Measurements from ENCODE around the gene FGG. TPM values are rescaled to one million over a fixed set of nuclear protein-coding genes. Genes with fewer than 3 reads are reported as not detected.

Gene FGG
- total RNA-seq, 1 donor from 2014 or later, result not detected

GRCh38 chr4:154573190-154573870 lies 39.1 kb downstream of the FGG start:
- no peak for DNase-seq (ENCODE audit: extremely low spot score, unreplicated experiment)
- TF ChIP-seq CTCF (IDR thresholded peaks at IDR 0.05), result no peak
- H3K4me3 Mint-ChIP-seq (ENCODE audit: unreplicated experiment), result no peak overlapping the region
- peaks cover 10% of the 10 kb centered on the region for H3K27me3 Mint-ChIP-seq (ENCODE audit: unreplicated experiment)
- no peaks in the 10 kb centered on the region for H3K9me3 Mint-ChIP-seq (ENCODE audit: unreplicated experiment)
- H3K4me1 Mint-ChIP-seq (ENCODE audit: unreplicated experiment), result no peaks in the 10 kb centered on the region
- no peak overlapping the region for H3K27ac Mint-ChIP-seq (ENCODE audit: unreplicated experiment)
- H3K36me3 Mint-ChIP-seq (ENCODE audit: unreplicated experiment), result no peaks in the 10 kb centered on the region

- H3K4me1 Mint-ChIP-seq (ENCODE audit: unreplicated experiment), result no peaks in the 10 kb centered on the region
- no peaks in the 10 kb centered on the region for H3K36me3 Mint-ChIP-seq (ENCODE audit: unreplicated experiment)
- no peak for TF ChIP-seq CTCF (IDR thresholded peaks at IDR 0.05)
These were observed 42.9 kb downstream of the FGG start for GRCh38 chr4:154569584-154569983.

GRCh38 chr4:154569028-154569427 lies 43.4 kb downstream of the FGG start:
- no peak for TF ChIP-seq CTCF (IDR thresholded peaks at IDR 0.05)
- Mint-ChIP-seq H3K4me1 (ENCODE audit: unreplicated experiment) (no peaks in the 10 kb centered on the region), H3K4me3 (ENCODE audit: unreplicated experiment) (no peak overlapping the region), H3K9me3 (ENCODE audit: unreplicated experiment) (no peaks in the 10 kb centered on the region), H3K36me3 (ENCODE audit: unreplicated experiment) (no peaks in the 10 kb centered on the region), H3K27ac (ENCODE audit: unreplicated experiment) (no peak overlapping the region), H3K27me3 (ENCODE audit: unreplicated experiment) (peaks cover 12% of the 10 kb centered on the region)
- no peak for DNase-seq (ENCODE audit: extremely low spot score, unreplicated experiment)

More at GRCh38 chr4:154569584-154569983, 42.9 kb downstream of the FGG start:
- Mint-ChIP-seq H3K27ac (ENCODE audit: unreplicated experiment) (no peak overlapping the region), H3K27me3 (ENCODE audit: unreplicated experiment) (peaks cover 12% of the 10 kb centered on the region), H3K4me3 (ENCODE audit: unreplicated experiment) (no peak overlapping the region), H3K9me3 (ENCODE audit: unreplicated experiment) (no peaks in the 10 kb centered on the region)
- no peak for DNase-seq (ENCODE audit: extremely low spot score, unreplicated experiment)

GRCh38 chr4:154566639-154567204 lies 45.7 kb downstream of the FGG start:
- Mint-ChIP-seq H3K4me1 (ENCODE audit: unreplicated experiment) (no peaks in the 10 kb centered on the region), H3K27ac (ENCODE audit: unreplicated experiment) (no peak overlapping the region), H3K4me3 (ENCODE audit: unreplicated experiment) (no peak overlapping the region), H3K27me3 (ENCODE audit: unreplicated experiment) (peaks cover 17% of the 10 kb centered on the region), H3K36me3 (ENCODE audit: unreplicated experiment) (no peaks in the 10 kb centered on the region), H3K9me3 (ENCODE audit: unreplicated experiment) (no peaks in the 10 kb centered on the region)
- no peak for TF ChIP-seq CTCF (IDR thresholded peaks at IDR 0.05)
- no peak for DNase-seq (ENCODE audit: extremely low spot score, unreplicated experiment)

GRCh38 chr4:154565704-154566103 lies 46.8 kb downstream of the FGG start:
- no peak overlapping the region for H3K27ac Mint-ChIP-seq (ENCODE audit: unreplicated experiment)
- no peak for DNase-seq (ENCODE audit: extremely low spot score, unreplicated experiment)
- H3K36me3 Mint-ChIP-seq (ENCODE audit: unreplicated experiment), result no peaks in the 10 kb centered on the region
- no peaks in the 10 kb centered on the region for H3K4me1 Mint-ChIP-seq (ENCODE audit: unreplicated experiment)
- TF ChIP-seq CTCF (IDR thresholded peaks at IDR 0.05), result no peak
- peaks cover 19% of the 10 kb centered on the region for H3K27me3 Mint-ChIP-seq (ENCODE audit: unreplicated experiment)
- H3K4me3 Mint-ChIP-seq (ENCODE audit: unreplicated experiment), result no peak overlapping the region
- H3K9me3 Mint-ChIP-seq (ENCODE audit: unreplicated experiment), result no peaks in the 10 kb centered on the region

Data from osteocyte (in vitro differentiated cells).